ENCODE data around the gene FAM83C.

- TF ChIP-seq CTCF (IDR thresholded peaks at IDR 0.05; ENCODE audit: low read depth, low read length) (no peak), EZH2phosphoT487 (IDR thresholded peaks at IDR 0.05; ENCODE audit: low read depth) (no peak)
These were observed 16.4 kb downstream of the FAM83C start for GRCh38 chr20:35275741-35276251.

All from OCI-LY3 (cell line).